Neural progenitor cell (in vitro differentiated cells): ENCODE results near the gene TBX6. TPM values are rescaled to one million over a fixed set of nuclear protein-coding genes. Genes with fewer than 3 reads are reported as not detected.
"Not testable (repeated sequence)": the region's sequence is repeated elsewhere in the genome, so short reads cannot be mapped to it uniquely, and the experiment has no call there.

ENCODE experiments used
- DNase-seq: peaks from one replicate; pipeline ENCODE4 v3.0.0-alpha.2; 2016; ENCODE audit warnings: low spot score
- H2AFZ ChIP-seq: fragments of 200-600 bp; sonication (generic); replicated peaks from 2 replicates; pipeline ENCODE4 v1.6.1; 2016; ENCODE audit warnings: antibody characterized with exemption
- H3F3A ChIP-seq: fragments of 200-600 bp; sonication (generic); 2 replicates; pipeline ENCODE4 v1.6.1; 2016; ENCODE audit warnings: antibody characterized with exemption, low read depth
- H3K27ac ChIP-seq: fragments of 200-600 bp; sonication (generic); 2 replicates; pipeline ENCODE4 v1.5.1; 2016; ENCODE audit warnings: mild to moderate bottlenecking
- H3K27me3 ChIP-seq: fragments of 200-600 bp; sonication (generic); 2 replicates; pipeline ENCODE4 v1.6.1; 2016; ENCODE audit warnings: mild to moderate bottlenecking, moderate library complexity
- H3K36me3 ChIP-seq: fragments of 200-600 bp; sonication (generic); 2 replicates; pipeline ENCODE4 v1.5.1; 2016
- H3K4me1 ChIP-seq: fragments of 200-600 bp; sonication (generic); 2 replicates; pipeline ENCODE4 v1.6.1; 2016; ENCODE audit warnings: mixed run types
- H3K4me2 ChIP-seq: fragments of 200-600 bp; sonication (generic); 2 replicates; pipeline ENCODE4 v1.6.1; 2016
- H3K4me3 ChIP-seq: fragments of 200-600 bp; sonication (generic); 2 replicates; pipeline ENCODE4 v1.5.1; 2016
- H3K79me2 ChIP-seq: fragments of 200-600 bp; sonication (generic); 2 replicates; pipeline ENCODE4 v1.6.1; 2016; ENCODE audit warnings: low read depth
- H3K9ac ChIP-seq: fragments of 200-600 bp; sonication (generic); 2 replicates; pipeline ENCODE4 v1.6.1; 2016
- H3K9me3 ChIP-seq: fragments of 200-600 bp; sonication (generic); 2 replicates; pipeline ENCODE4 v1.5.1; 2016; ENCODE audit warnings: low read depth
- H4K20me1 ChIP-seq: fragments of 200-600 bp; sonication (generic); 2 replicates; pipeline ENCODE4 v1.6.1; 2016; ENCODE audit warnings: low read depth
- H3K27ac Mint-ChIP-seq: 3 replicates; pipeline ENCODE4 v1.8.0; 2021; ENCODE audit warnings: mixed read lengths
- H3K27me3 Mint-ChIP-seq: 2 replicates; pipeline ENCODE4 v1.8.0; 2022; ENCODE audit warnings: low read depth, mild to moderate bottlenecking, inconsistent platforms, moderate library complexity, mixed read lengths; ENCODE audit not compliant: insufficient read depth
- H3K36me3 Mint-ChIP-seq: 3 replicates; pipeline ENCODE4 v1.8.0; 2021; ENCODE audit warnings: mixed read lengths
- H3K4me1 Mint-ChIP-seq: 3 replicates; pipeline ENCODE4 v1.8.0; 2021; ENCODE audit warnings: mixed read lengths
- H3K4me3 Mint-ChIP-seq: 3 replicates; pipeline ENCODE4 v1.8.0; 2021; ENCODE audit warnings: mild to moderate bottlenecking, moderate library complexity, mixed read lengths
- H3K9me3 Mint-ChIP-seq: 3 replicates; pipeline ENCODE4 v1.8.0; 2020; ENCODE audit warnings: mixed read lengths
- CTCF ChIP-seq: fragments of 200-600 bp; sonication (generic); IDR thresholded peaks from 2 replicates; pipeline ENCODE4 v1.5.1; 2017; ENCODE audit warnings: antibody characterized with exemption, mild to moderate bottlenecking
- EZH2 ChIP-seq: fragments of 200-600 bp; sonication (generic); IDR thresholded peaks from 2 replicates; pipeline ENCODE4 v1.6.1; 2017; ENCODE audit warnings: antibody characterized with exemption, mild to moderate bottlenecking, moderate library complexity
- EZH2phosphoT487 ChIP-seq: fragments of 200-600 bp; sonication (generic); IDR thresholded peaks from 2 replicates; pipeline ENCODE4 v1.6.1; 2017; ENCODE audit warnings: antibody characterized with exemption
- total RNA-seq: library from RNA; depleted of rRNA; stranded (reverse); fragments of >200 nt; gene quantifications from 2 replicates; pipeline ENCODE4 v1.2.3, GENCODE V29; 2015; ENCODE audit warnings: low replicate concordance

The TBX6 gene
- total RNA-seq, 1 donor from 2014 or later = 0.39 TPM

GRCh38 chr16:30127993-30128392 is 36.3 kb upstream of the TBX6 start:
- Histone ChIP-seq H3K9me3 (no peaks in the 10 kb centered on the region), H3K4me3 (no peak overlapping the region), H3K36me3 (no peaks in the 10 kb centered on the region), H3K4me2 (no peak overlapping the region), H3K27ac (no peak overlapping the region), H3K79me2 (no peaks in the 10 kb centered on the region), H2AFZ (no peak overlapping the region), H3K27me3 (no peaks in the 10 kb centered on the region), H3K9ac (no peak overlapping the region), H3F3A (no peaks in the 10 kb centered on the region), H4K20me1 (no peaks in the 10 kb centered on the region), H3K4me1 (no peaks in the 10 kb centered on the region)
- Mint-ChIP-seq H3K4me3 (no peak overlapping the region), H3K4me1 (peaks cover 8% of the 10 kb centered on the region), H3K9me3 (no peaks in the 10 kb centered on the region), H3K36me3 (no peaks in the 10 kb centered on the region), H3K27me3 (peaks cover 2% of the 10 kb centered on the region), H3K27ac (no peak overlapping the region)
- no peak for DNase-seq
- TF ChIP-seq CTCF = no peak
- TF ChIP-seq EZH2 = no peak
- no peak for TF ChIP-seq EZH2phosphoT487

- H3K27me3 Mint-ChIP-seq, H3K4me3 ChIP-seq, H3F3A ChIP-seq, H3K27me3 ChIP-seq, H3K4me2 ChIP-seq, H3K27ac ChIP-seq, H3K36me3 ChIP-seq, H3K36me3 Mint-ChIP-seq, H3K4me1 ChIP-seq, H2AFZ ChIP-seq, DNase-seq, H3K79me2 ChIP-seq, H3K4me3 Mint-ChIP-seq, H3K27ac Mint-ChIP-seq, H4K20me1 ChIP-seq, H3K9ac ChIP-seq, H3K9me3 Mint-ChIP-seq, H3K9me3 ChIP-seq: not testable (repeated sequence)
- peaks cover 18% of the 10 kb centered on the region for H3K4me1 Mint-ChIP-seq
These were observed 34.0 kb upstream of the TBX6 start for GRCh38 chr16:30125690-30126089.

DNA sequence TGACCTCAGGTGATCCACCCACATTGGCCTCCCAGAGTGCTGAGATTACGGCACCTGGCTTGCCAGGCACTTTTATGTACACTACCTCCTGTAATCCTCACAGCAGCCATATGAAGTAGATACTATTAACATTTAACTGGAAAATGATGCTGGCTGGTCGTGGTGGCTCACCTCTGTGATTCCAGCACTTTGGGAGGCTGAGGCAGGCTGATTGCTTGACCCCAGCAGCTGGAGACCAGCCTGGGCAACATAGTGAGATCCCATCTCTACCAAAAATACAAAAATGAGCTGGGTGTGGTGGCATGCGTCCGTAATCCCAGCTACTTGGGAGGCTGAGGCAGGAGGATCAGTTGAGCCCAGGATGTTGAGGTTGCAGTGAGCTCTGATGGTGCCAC is 33.3 kb upstream of the TBX6 start:
- TF ChIP-seq EZH2 (no peak), EZH2phosphoT487 (no peak), CTCF (no peak)
- H3K36me3 ChIP-seq = no peaks in the 10 kb centered on the region
- Mint-ChIP-seq H3K4me3 (no peak overlapping the region), H3K9me3 (no peaks in the 10 kb centered on the region), H3K4me1 (peaks cover 18% of the 10 kb centered on the region), H3K27me3 (peaks cover 2% of the 10 kb centered on the region), H3K27ac (no peak overlapping the region), H3K36me3 (peaks cover 4% of the 10 kb centered on the region)
- H3K27ac ChIP-seq = no peak overlapping the region
- no peaks in the 10 kb centered on the region for H3K9me3 ChIP-seq
- no peak for DNase-seq
- H3K9ac ChIP-seq = no peak overlapping the region
- no peaks in the 10 kb centered on the region for H3K27me3 ChIP-seq
- no peaks in the 10 kb centered on the region for H4K20me1 ChIP-seq
- peaks cover 4% of the 10 kb centered on the region for H3K4me1 ChIP-seq
- H3F3A ChIP-seq = peaks cover 10% of the 10 kb centered on the region
- no peak overlapping the region for H3K4me2 ChIP-seq
- no peaks in the 10 kb centered on the region for H3K79me2 ChIP-seq
- no peak overlapping the region for H3K4me3 ChIP-seq
- no peak overlapping the region for H2AFZ ChIP-seq

DNA sequence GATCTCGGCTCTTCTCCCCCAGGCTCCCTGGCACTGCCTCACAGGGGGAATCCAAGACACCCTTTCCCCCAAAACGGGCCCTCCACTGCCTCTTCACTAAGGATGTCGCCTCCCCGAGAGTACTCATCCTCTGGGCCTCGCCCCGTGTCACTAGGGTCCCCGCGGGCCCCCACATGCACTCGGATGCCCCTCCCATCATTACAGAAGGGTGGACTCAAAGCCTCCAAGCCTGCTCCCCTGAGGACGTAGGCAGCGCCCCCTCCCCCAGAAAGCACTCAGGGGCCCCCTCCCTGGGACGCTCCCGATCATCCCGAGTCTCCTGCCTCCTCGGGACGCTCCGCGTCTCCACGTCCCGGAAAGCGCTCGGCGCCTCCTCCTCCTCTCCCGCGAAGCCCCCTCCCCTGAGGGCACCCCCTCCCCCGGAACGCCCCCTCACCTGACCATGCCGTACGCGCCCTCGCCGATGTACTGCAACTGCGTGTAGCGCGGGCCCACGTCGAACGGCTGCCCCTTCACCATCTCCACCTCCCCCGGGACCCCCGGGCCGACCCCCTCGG is 31.0 kb upstream of the TBX6 start:
- Histone ChIP-seq H3K9ac (peak overlapping the region; percentile 17), H3K27ac (no peak overlapping the region), H2AFZ (peak overlapping the region; percentile 70), H3F3A (peaks cover 10% of the 10 kb centered on the region), H4K20me1 (no peaks in the 10 kb centered on the region), H3K4me1 (peaks cover 4% of the 10 kb centered on the region), H3K36me3 (no peaks in the 10 kb centered on the region), H3K27me3 (no peaks in the 10 kb centered on the region), H3K4me2 (peak overlapping the region; percentile 80), H3K4me3 (peak overlapping the region; percentile 63), H3K9me3 (no peaks in the 10 kb centered on the region), H3K79me2 (no peaks in the 10 kb centered on the region)
- Mint-ChIP-seq H3K9me3 (no peaks in the 10 kb centered on the region), H3K4me3 (peak overlapping the region; percentile 90), H3K27ac (no peak overlapping the region), H3K4me1 (peaks cover 18% of the 10 kb centered on the region), H3K27me3 (peaks cover 2% of the 10 kb centered on the region), H3K36me3 (peaks cover 12% of the 10 kb centered on the region)
- DNase-seq = peak; percentile 77
- no peak for TF ChIP-seq CTCF
- TF ChIP-seq EZH2phosphoT487 = no peak
- TF ChIP-seq EZH2 = no peak
